HEK293 (cell line): ENCODE data around the gene ZIC5.

Source experiments
- FEZF1 ChIP-seq: fragments of 450-650 bp; formaldehyde crosslinking; IDR thresholded peaks from 2 replicates; pipeline ENCODE4 v1.5.1; 2016; ENCODE audit warnings: missing biosample characterization, missing genetic modification characterization
- GLI4 ChIP-seq: fragments of 450-650 bp; formaldehyde crosslinking; IDR thresholded peaks from 2 replicates; pipeline ENCODE4 v1.5.1; 2016; ENCODE audit warnings: missing biosample characterization, missing genetic modification characterization
- HIC1 ChIP-seq: fragments of 450-650 bp; formaldehyde crosslinking; IDR thresholded peaks from 2 replicates; pipeline ENCODE4 v1.5.1; 2016; ENCODE audit warnings: missing biosample characterization, missing genetic modification characterization
- OVOL3 ChIP-seq: fragments of 450-650 bp; formaldehyde crosslinking; IDR thresholded peaks from 2 replicates; pipeline ENCODE4 v1.5.1; 2016; ENCODE audit warnings: missing biosample characterization, missing genetic modification characterization
- SCRT1 ChIP-seq: fragments of 450-650 bp; formaldehyde crosslinking; IDR thresholded peaks from 2 replicates; pipeline ENCODE4 v1.5.1; 2016; ENCODE audit warnings: missing biosample characterization, missing genetic modification characterization, borderline replicate concordance
- TCF7L2 ChIP-seq: IDR thresholded peaks from 2 replicates; pipeline ENCODE4 v1.6.1; 2011; ENCODE audit warnings: low read depth, mild to moderate bottlenecking, inconsistent platforms, low read length, moderate library complexity, borderline replicate concordance
- ZBTB11 ChIP-seq: fragments of 450-650 bp; formaldehyde crosslinking; conservative IDR thresholded peaks from 2 replicates; pipeline ENCODE4 v1.5.1; 2016; ENCODE audit warnings: low read depth, missing biosample characterization, missing genetic modification characterization
- ZBTB26 ChIP-seq: fragments of 450-650 bp; formaldehyde crosslinking; optimal IDR thresholded peaks from 2 replicates; pipeline ENCODE3; 2016; ENCODE audit warnings: missing biosample characterization, mild to moderate bottlenecking, missing genetic modification characterization
- ZBTB6 ChIP-seq: fragments of 450-650 bp; formaldehyde crosslinking; IDR thresholded peaks from 2 replicates; pipeline ENCODE4 v1.5.1; 2017; ENCODE audit warnings: missing biosample characterization, missing genetic modification characterization
- ZNF10 ChIP-seq: fragments of 450-650 bp; formaldehyde crosslinking; IDR thresholded peaks from 2 replicates; pipeline ENCODE4 v1.5.1; 2017; ENCODE audit warnings: missing biosample characterization, missing genetic modification characterization
- ZNF114 ChIP-seq: fragments of 450-650 bp; formaldehyde crosslinking; IDR thresholded peaks from 2 replicates; pipeline ENCODE4 v1.5.0; 2017; ENCODE audit warnings: missing biosample characterization, missing genetic modification characterization
- ZNF140 ChIP-seq: fragments of 450-650 bp; formaldehyde crosslinking; IDR thresholded peaks from 2 replicates; pipeline ENCODE4 v1.5.1; 2016; ENCODE audit warnings: missing biosample characterization, missing genetic modification characterization
- ZNF155 ChIP-seq: fragments of 450-650 bp; formaldehyde crosslinking; IDR thresholded peaks from 2 replicates; pipeline ENCODE4 v1.5.1; 2016; ENCODE audit warnings: missing biosample characterization, missing genetic modification characterization
- ZNF175 ChIP-seq: fragments of 450-650 bp; formaldehyde crosslinking; IDR thresholded peaks from 2 replicates; pipeline ENCODE4 v1.5.1; 2016; ENCODE audit warnings: missing biosample characterization, missing genetic modification characterization
- ZNF202 ChIP-seq: fragments of 450-650 bp; formaldehyde crosslinking; IDR thresholded peaks from 2 replicates; pipeline ENCODE4 v1.5.1; 2016; ENCODE audit warnings: missing biosample characterization, missing genetic modification characterization, borderline replicate concordance
- ZNF37A ChIP-seq: fragments of 450-650 bp; IDR thresholded peaks from 2 replicates; pipeline ENCODE4 v1.5.1; 2018; ENCODE audit warnings: missing biosample characterization, missing genetic modification characterization
- ZNF449 ChIP-seq: fragments of 450-650 bp; formaldehyde crosslinking; IDR thresholded peaks from 2 replicates; pipeline ENCODE4 v1.5.1; 2017; ENCODE audit warnings: missing biosample characterization, mild to moderate bottlenecking, missing genetic modification characterization, moderate library complexity
- ZNF513 ChIP-seq: fragments of 450-650 bp; IDR thresholded peaks from 2 replicates; pipeline ENCODE4 v1.5.1; 2018; ENCODE audit warnings: missing biosample characterization, missing genetic modification characterization
- ZNF639 ChIP-seq: fragments of 450-650 bp; formaldehyde crosslinking; IDR thresholded peaks from 2 replicates; pipeline ENCODE4 v1.5.1; 2016; ENCODE audit warnings: missing biosample characterization, missing genetic modification characterization
- ZNF658 ChIP-seq: fragments of 450-650 bp; formaldehyde crosslinking; IDR thresholded peaks from 2 replicates; pipeline ENCODE4; 2016; ENCODE audit warnings: missing biosample characterization, missing genetic modification characterization
- ZSCAN23 ChIP-seq: fragments of 450-650 bp; formaldehyde crosslinking; IDR thresholded peaks from 2 replicates; pipeline ENCODE4 v1.5.1; 2016; ENCODE audit warnings: missing biosample characterization, missing genetic modification characterization
- ZSCAN4 ChIP-seq: fragments of 450-650 bp; formaldehyde crosslinking; IDR thresholded peaks from 2 replicates; pipeline ENCODE4 v1.5.1; 2017; ENCODE audit warnings: missing biosample characterization, missing genetic modification characterization
- ZSCAN5A ChIP-seq: fragments of 450-650 bp; formaldehyde crosslinking; IDR thresholded peaks from 2 replicates; pipeline ENCODE4 v1.5.1; 2016; ENCODE audit warnings: missing biosample characterization, missing genetic modification characterization

Gene ZIC5

GRCh38 chr13:99984461-99985240 is 13.1 kb upstream of the ZIC5 start (continued):
- TF ChIP-seq ZBTB26 (tag by site-specific recombination) (peak; percentile 69), ZSCAN23 (no peak), ZBTB11 (tag by site-specific recombination) (no peak; the same call in 1 of the 2 replicates), ZNF202 (tag by site-specific recombination) (no peak), SCRT1 (tag by site-specific recombination) (no peak), ZNF114 (tag by site-specific recombination) (no peak), ZSCAN5A (tag by site-specific recombination) (no peak), ZNF513 (tag by site-specific recombination) (no peak), OVOL3 (tag by site-specific recombination) (no peak), ZSCAN4 (tag by site-specific recombination) (no peak), ZBTB6 (no peak), ZNF140 (no peak), HIC1 (tag by site-specific recombination) (no peak), TCF7L2 (no peak), ZNF658 (tag by site-specific recombination) (no peak), ZNF37A (no peak), FEZF1 (tag by site-specific recombination) (peak; percentile 21; the same call in 1 of the 2 replicates), GLI4 (no peak), ZNF175 (tag by site-specific recombination) (no peak), ZNF449 (tag by site-specific recombination) (no peak), ZNF10 (tag by site-specific recombination) (no peak), ZNF155 (no peak), ZNF639 (no peak)
